BJ (cell line): Measurements from ENCODE around the gene SMIM12. TPM values are rescaled to one million over a fixed set of nuclear protein-coding genes. Genes with fewer than 3 reads are reported as not detected.

ENCODE experiments used
- CTCF ChIA-PET: fragments of 350-600 bp; formaldehyde crosslinking; extraction: SDS; loops from one replicate; lab custom pipeline; 2021; ENCODE audit warnings: antibody characterized with exemption, inconsistent platforms; lab: Yijun Ruan, JAX
- POLR2A ChIA-PET: fragments of 300-600 bp; sonication (Branson Sonifier 250); formaldehyde crosslinking; extraction: SDS; loops from one replicate; lab custom pipeline; 2021; ENCODE audit warnings: antibody characterized with exemption; lab: Charles Lee
- DNase-seq: peaks from one replicate; pipeline ENCODE4 v3.0.0-alpha.2; 2011; ENCODE audit warnings: low read depth
- H3K27me3 ChIP-seq: 2 replicates; pipeline ENCODE4 v1.6.0; 2011; ENCODE audit warnings: low read length; ENCODE audit not compliant: control insufficient read depth, insufficient read depth
- H3K36me3 ChIP-seq: 2 replicates; pipeline ENCODE4 v1.5.1; 2011; ENCODE audit warnings: low read length; ENCODE audit not compliant: control insufficient read depth, insufficient read depth
- H3K4me3 ChIP-seq: 2 replicates; pipeline ENCODE4 v1.5.1; 2011; ENCODE audit warnings: low read depth, mild to moderate bottlenecking, control low read depth, low read length
- CTCF ChIP-seq: IDR thresholded peaks from 2 replicates; pipeline ENCODE4 v1.5.1; 2011; ENCODE audit warnings: low read depth, mild to moderate bottlenecking, control low read depth, inconsistent platforms, low read length, moderate library complexity; ENCODE audit not compliant: insufficient read depth
- polyA plus RNA-seq: library from polyadenylated mRNA; depleted of rRNA; stranded (reverse); fragments of >200 nt; gene quantifications from 2 replicates; pipeline ENCODE4 v1.2.3, GENCODE V29; 2011

The SMIM12 gene
- polyA plus RNA-seq, 1 experiment, result 44.8 TPM

- Histone ChIP-seq H3K36me3 (no peaks in the 10 kb centered on the region), H3K27me3 (peaks cover 4% of the 10 kb centered on the region), H3K4me3 (peak overlapping the region; percentile 69)
- DNase-seq, result no peak
- ChIA-PET POLR2A (no interaction called here), CTCF (interaction anchor here (0.6 to 7.0 kb wide), 20 partner anchors 9 to 1372 kb away, joined by 3 to 69 read pairs (median 4); partner anchors contain the start of gene GJB3)
- no peak for TF ChIP-seq CTCF
These were observed 6.0 kb upstream of the SMIM12 start for GRCh38 chr1:34865573-34865972.

GRCh38 chr1:34864759-34865158, 5.2 kb upstream of the SMIM12 start:
- no peak for TF ChIP-seq CTCF
- POLR2A ChIA-PET, result no interaction called here
- CTCF ChIA-PET, result interaction anchor here (4.2 to 7.0 kb wide), 3 partner anchors 11 to 77 kb away, joined by 29 to 69 read pairs (median 31); no protein-coding TSS in a partner anchor

GRCh38 chr1:34863501-34863900, 4.0 kb upstream of the SMIM12 start:
- TF ChIP-seq CTCF, result no peak
- POLR2A ChIA-PET, result no interaction called here
- H3K36me3 ChIP-seq, result no peaks in the 10 kb centered on the region
- H3K27me3 ChIP-seq, result peaks cover 2% of the 10 kb centered on the region
- no peak overlapping the region for H3K4me3 ChIP-seq
- CTCF ChIA-PET, result interaction anchor here (4.2 to 7.0 kb wide), 2 partner anchors 10 to 76 kb away, joined by 31 to 69 read pairs; no protein-coding TSS in a partner anchor
- no peak for DNase-seq

More at GRCh38 chr1:34864759-34865158, 5.2 kb upstream of the SMIM12 start:
- H3K4me3 ChIP-seq, result no peak overlapping the region
- H3K27me3 ChIP-seq, result peaks cover 2% of the 10 kb centered on the region
- no peak for DNase-seq
- H3K36me3 ChIP-seq, result no peaks in the 10 kb centered on the region

- Histone ChIP-seq H3K4me3 (peak overlapping the region; percentile 79), H3K27me3 (no peaks in the 10 kb centered on the region; the same call in 1 of the 2 replicates), H3K36me3 (peaks cover 8% of the 10 kb centered on the region; the same call in 1 of the 2 replicates)
- no peak for TF ChIP-seq CTCF
- DNase-seq, result no peak
- CTCF ChIA-PET, result interaction anchor here (0.6 to 2.0 kb wide), 13 partner anchors 10 to 918 kb away, joined by 3 to 5 read pairs (median 4); no protein-coding TSS in a partner anchor
- POLR2A ChIA-PET, result no interaction called here
These were observed 576 bp downstream of the SMIM12 start for GRCh38 chr1:34858901-34859445.

GRCh38 chr1:34856697-34857096, 2.9 kb downstream of the SMIM12 start:
- no peak for DNase-seq
- Histone ChIP-seq H3K27me3 (no peaks in the 10 kb centered on the region), H3K36me3 (peaks cover 8% of the 10 kb centered on the region; the same call in 1 of the 2 replicates), H3K4me3 (no peak overlapping the region)
- TF ChIP-seq CTCF, result no peak
- ChIA-PET CTCF (interaction anchor here (1.5 kb wide), 1 partner anchor 70 kb away, joined by 4 read pairs; no protein-coding TSS in a partner anchor), POLR2A (interaction anchor here (0.6 kb wide), 1 partner anchor 10 kb away, joined by 5 read pairs; no protein-coding TSS in a partner anchor)
